GM21529 (cell line): ENCODE results near the gene POPDC3.
A peak's percentile ranks its signal among the peaks of the same experiment; 100 is the strongest.

Source experiments
- ATAC-seq: cut with Tn5 transposase; IDR thresholded peaks from one replicate; pipeline ENCODE4 v1.9.1; 2021; ENCODE audit not compliant: unreplicated experiment

The POPDC3 gene

GRCh38 chr6:105153676-105154075 is 26.1 kb downstream of the POPDC3 start:
- ATAC-seq: peak; percentile 53

- ATAC-seq: no peak
Measured at GRCh38 chr6:105152880-105153279, 26.9 kb downstream of the POPDC3 start.

GRCh38 chr6:105151644-105152043 is 28.2 kb downstream of the POPDC3 start:
- ATAC-seq: peak; percentile 45

- no peak for ATAC-seq
Measured at GRCh38 chr6:105138141-105138540, 41.7 kb downstream of the POPDC3 start.

- ATAC-seq: no peak
Measured at GRCh38 chr6:105137388-105137787, 42.4 kb downstream of the POPDC3 start.

- peak; percentile 59 for ATAC-seq
Measured at GRCh38 chr6:105136431-105137350, 43.1 kb downstream of the POPDC3 start.

GRCh38 chr6:105135907-105136430 is 43.8 kb downstream of the POPDC3 start:
- ATAC-seq: no peak

GRCh38 chr6:105135056-105135455 is 44.8 kb downstream of the POPDC3 start:
- ATAC-seq: no peak

- ATAC-seq: no peak
Measured at GRCh38 chr6:105122717-105123116, 57.1 kb downstream of the POPDC3 start.

- ATAC-seq: no peak
Measured at GRCh38 chr6:105121981-105122380, 57.8 kb downstream of the POPDC3 start.

GRCh38 chr6:105120570-105120969 is 59.2 kb downstream of the POPDC3 start:
- no peak for ATAC-seq

GRCh38 chr6:105116150-105116549 is 63.7 kb downstream of the POPDC3 start:
- no peak for ATAC-seq

- ATAC-seq: no peak
Measured at GRCh38 chr6:105113422-105113821, 66.4 kb downstream of the POPDC3 start.

- ATAC-seq: no peak
Measured at GRCh38 chr6:105112577-105112976, 67.2 kb downstream of the POPDC3 start.

GRCh38 chr6:105111871-105112270 is 67.9 kb downstream of the POPDC3 start:
- ATAC-seq: no peak

GRCh38 chr6:105111105-105111504 is 68.7 kb downstream of the POPDC3 start:
- ATAC-seq: no peak

GRCh38 chr6:105109955-105110895 is 69.6 kb downstream of the POPDC3 start:
- no peak for ATAC-seq

GRCh38 chr6:105108631-105109262 is 71.1 kb downstream of the POPDC3 start:
- no peak for ATAC-seq
